SK-N-SH treated with all-trans-retinoic acid at 6 μM for 48 hours (cell line): ENCODE results near the gene PPP1R26.

Experiments
- ATAC-seq: fragments of 200-7000 bp; cut with Tn5 transposase; 3 replicates; pipeline ENCODE4 v1.9.1; 2020; ENCODE audit warnings: mild to moderate bottlenecking, moderate library complexity
- ARNTL ChIP-seq: fragments of 450-650 bp; formaldehyde crosslinking; IDR thresholded peaks from 2 replicates; pipeline ENCODE4 v1.5.0; 2020; ENCODE audit warnings: low read depth, mild to moderate bottlenecking, moderate library complexity, borderline replicate concordance
- BACH2 ChIP-seq: fragments of 250-450 bp; sonication (Bioruptor Pico); IDR thresholded peaks from 2 replicates; pipeline ENCODE4 v1.9.0; 2021; ENCODE audit warnings: mild to moderate bottlenecking, borderline replicate concordance
- CREB5 ChIP-seq: fragments of 250-450 bp; sonication (Bioruptor Pico); IDR thresholded peaks from 2 replicates; pipeline ENCODE4 v1.5.1; 2020; ENCODE audit warnings: low read depth, mild to moderate bottlenecking, moderate library complexity
- CSDC2 ChIP-seq: fragments of 250-450 bp; sonication (Bioruptor Pico); IDR thresholded peaks from 2 replicates; pipeline ENCODE4 v1.5.0; 2020; ENCODE audit warnings: mild to moderate bottlenecking, moderate library complexity
- CSRNP3 ChIP-seq: fragments of 250-450 bp; sonication (Bioruptor Pico); IDR thresholded peaks from 2 replicates; pipeline ENCODE4 v1.5.1; 2021; ENCODE audit warnings: mild to moderate bottlenecking, moderate library complexity
- ESRRG ChIP-seq: fragments of 250-450 bp; sonication (Bioruptor Pico); IDR thresholded peaks from 2 replicates; pipeline ENCODE4 v1.6.1; 2021; ENCODE audit warnings: mild to moderate bottlenecking
- GLIS3 ChIP-seq: fragments of 250-450 bp; sonication (Bioruptor Pico); IDR thresholded peaks from 2 replicates; pipeline ENCODE4 v1.5.0; 2020; ENCODE audit warnings: mild to moderate bottlenecking, moderate library complexity
- ISL1 ChIP-seq: fragments of 250-450 bp; sonication (Bioruptor Pico); IDR thresholded peaks from 2 replicates; pipeline ENCODE4 v2.1.2; 2022; ENCODE audit warnings: mild to moderate bottlenecking, moderate library complexity
- PATZ1 ChIP-seq: fragments of 250-450 bp; sonication (Bioruptor Pico); IDR thresholded peaks from 2 replicates; pipeline ENCODE4 v1.8.0; 2020; ENCODE audit warnings: mild to moderate bottlenecking, moderate library complexity, borderline replicate concordance
- POU6F1 ChIP-seq: fragments of 250-450 bp; sonication (Bioruptor Pico); IDR thresholded peaks from 2 replicates; pipeline ENCODE4 v1.8.0; 2021; ENCODE audit warnings: low read depth, mild to moderate bottlenecking, moderate library complexity, borderline replicate concordance
- PPARA ChIP-seq: fragments of 250-450 bp; sonication (Bioruptor Pico); IDR thresholded peaks from 2 replicates; pipeline ENCODE4 v1.5.0; 2020; ENCODE audit warnings: mild to moderate bottlenecking, borderline replicate concordance
- RARB ChIP-seq: fragments of 250-450 bp; sonication (Bioruptor Pico); IDR thresholded peaks from 2 replicates; pipeline ENCODE4 v1.8.0; 2021; ENCODE audit warnings: mild to moderate bottlenecking, moderate library complexity
- SNAI2 ChIP-seq: fragments of 250-450 bp; sonication (Bioruptor Pico); IDR thresholded peaks from 2 replicates; pipeline ENCODE4 v1.5.0; 2020; ENCODE audit warnings: mild to moderate bottlenecking, moderate library complexity
- TCF4 ChIP-seq: fragments of 250-450 bp; sonication (Bioruptor Pico); IDR thresholded peaks from 2 replicates; pipeline ENCODE4 v1.8.0; 2021; ENCODE audit warnings: mild to moderate bottlenecking, moderate library complexity, borderline replicate concordance
- TSHZ2 ChIP-seq: fragments of 250-450 bp; sonication (Bioruptor Pico); IDR thresholded peaks from 2 replicates; pipeline ENCODE4 v1.5.0; 2020; ENCODE audit warnings: mild to moderate bottlenecking, moderate library complexity
- ZC3H10 ChIP-seq: fragments of 250-450 bp; sonication (Bioruptor Pico); IDR thresholded peaks from 2 replicates; pipeline ENCODE4 v1.5.1; 2021; ENCODE audit warnings: mild to moderate bottlenecking, moderate library complexity
- ZFP3 ChIP-seq: fragments of 250-450 bp; sonication (Bioruptor Pico); IDR thresholded peaks from 2 replicates; pipeline ENCODE4 v1.5.0; 2020; ENCODE audit warnings: mild to moderate bottlenecking, moderate library complexity
- ZNF565 ChIP-seq: fragments of 450-650 bp; formaldehyde crosslinking; conservative IDR thresholded peaks from 2 replicates; pipeline ENCODE4 v1.5.0; 2020; ENCODE audit warnings: low read depth, mild to moderate bottlenecking, moderate library complexity
- ZNF8 ChIP-seq: fragments of 450-650 bp; formaldehyde crosslinking; IDR thresholded peaks from 2 replicates; pipeline ENCODE4 v1.5.0; 2020; ENCODE audit warnings: mild to moderate bottlenecking, moderate library complexity

Gene PPP1R26

GRCh38 chr9:135474915-135475314 lies 4.7 kb upstream of the PPP1R26 start (continued):
- TF ChIP-seq TCF4 (CRISPR knock-in tag): no peak

- ATAC-seq: no peak
- TF ChIP-seq ESRRG (CRISPR knock-in tag) (no peak), POU6F1 (CRISPR knock-in tag) (no peak), RARB (no peak), CSRNP3 (CRISPR knock-in tag) (no peak), ZNF8 (no peak), CREB5 (CRISPR knock-in tag) (no peak), ARNTL (CRISPR knock-in tag) (no peak), ZFP3 (CRISPR knock-in tag) (no peak), PATZ1 (no peak), ISL1 (CRISPR knock-in tag) (no peak), TCF4 (CRISPR knock-in tag) (no peak), GLIS3 (CRISPR knock-in tag) (no peak), PPARA (CRISPR knock-in tag) (no peak), ZC3H10 (no peak), TSHZ2 (CRISPR knock-in tag) (no peak), CSDC2 (no peak), SNAI2 (CRISPR knock-in tag) (no peak)
Measured at GRCh38 chr9:135476561-135477355, 2.8 kb upstream of the PPP1R26 start.

- no peak for TF ChIP-seq TSHZ2 (CRISPR knock-in tag)
- TF ChIP-seq CSDC2: no peak
- TF ChIP-seq CSRNP3 (CRISPR knock-in tag): no peak
- no peak for TF ChIP-seq ESRRG (CRISPR knock-in tag)
- TF ChIP-seq SNAI2 (CRISPR knock-in tag): no peak
- TF ChIP-seq ZC3H10: no peak
- TF ChIP-seq BACH2 (CRISPR knock-in tag): no peak
- no peak for TF ChIP-seq ZNF565
- no peak for TF ChIP-seq POU6F1 (CRISPR knock-in tag)
- TF ChIP-seq ARNTL (CRISPR knock-in tag): no peak
- no peak for ATAC-seq
Measured at GRCh38 chr9:135478191-135478590, 1.4 kb upstream of the PPP1R26 start.
